ENCODE measurements around the gene CDC42BPB.
"Not testable (repeated sequence)": the region's sequence is repeated elsewhere in the genome, so short reads cannot be mapped to it uniquely, and the experiment has no call there.

Gene CDC42BPB

DNA sequence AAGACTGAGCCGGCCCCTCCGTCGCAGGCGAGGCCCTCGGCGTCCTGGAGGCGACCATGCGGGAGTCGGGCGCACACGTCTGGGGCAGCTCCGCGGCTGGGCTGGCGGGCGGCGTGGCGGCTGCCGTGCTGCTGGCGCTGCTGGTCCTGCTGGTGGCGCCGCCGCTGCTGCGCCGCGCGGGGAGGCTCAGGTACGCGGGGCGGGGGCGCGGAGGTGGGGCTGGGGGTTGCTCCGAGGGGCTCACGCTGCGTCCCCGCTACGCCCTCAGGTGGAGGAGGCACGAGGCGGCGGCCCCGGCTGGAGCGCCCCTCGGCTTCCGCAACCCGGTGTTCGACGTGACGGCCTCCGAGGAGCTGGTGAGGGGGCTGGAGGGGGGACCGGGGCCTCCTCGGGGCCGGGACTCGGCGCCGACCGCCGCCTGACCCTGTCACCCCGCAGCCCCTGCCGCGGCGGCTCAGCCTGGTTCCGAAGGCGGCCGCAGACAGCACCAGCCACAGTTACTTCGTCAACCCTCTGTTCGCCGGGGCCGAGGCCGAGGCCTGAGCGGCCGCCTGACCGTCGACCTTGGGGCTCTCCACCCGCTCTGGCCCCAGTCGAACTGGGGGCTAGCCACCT is 127.1 kb downstream of the CDC42BPB start:
- no peak overlapping the region for H3K4me3 ChIP-seq (ENCODE audit: low read depth, low read length)
- TF ChIP-seq CTCF (IDR thresholded peaks at IDR 0.05; ENCODE audit: low read depth, low read length) = no peak

- H3K4me3 ChIP-seq (ENCODE audit: low read depth, low read length) = no peak overlapping the region
- TF ChIP-seq CTCF (IDR thresholded peaks at IDR 0.05; ENCODE audit: low read depth, low read length) = no peak
Observed at GRCh38 chr14:102929241-102930137, 127.9 kb downstream of the CDC42BPB start.

- H3K4me3 ChIP-seq (ENCODE audit: low read depth, low read length) = peak overlapping the region; percentile 37
- no peak for TF ChIP-seq CTCF (IDR thresholded peaks at IDR 0.05; ENCODE audit: low read depth, low read length)
Observed at GRCh38 chr14:102928412-102929240, 128.7 kb downstream of the CDC42BPB start.

DNA sequence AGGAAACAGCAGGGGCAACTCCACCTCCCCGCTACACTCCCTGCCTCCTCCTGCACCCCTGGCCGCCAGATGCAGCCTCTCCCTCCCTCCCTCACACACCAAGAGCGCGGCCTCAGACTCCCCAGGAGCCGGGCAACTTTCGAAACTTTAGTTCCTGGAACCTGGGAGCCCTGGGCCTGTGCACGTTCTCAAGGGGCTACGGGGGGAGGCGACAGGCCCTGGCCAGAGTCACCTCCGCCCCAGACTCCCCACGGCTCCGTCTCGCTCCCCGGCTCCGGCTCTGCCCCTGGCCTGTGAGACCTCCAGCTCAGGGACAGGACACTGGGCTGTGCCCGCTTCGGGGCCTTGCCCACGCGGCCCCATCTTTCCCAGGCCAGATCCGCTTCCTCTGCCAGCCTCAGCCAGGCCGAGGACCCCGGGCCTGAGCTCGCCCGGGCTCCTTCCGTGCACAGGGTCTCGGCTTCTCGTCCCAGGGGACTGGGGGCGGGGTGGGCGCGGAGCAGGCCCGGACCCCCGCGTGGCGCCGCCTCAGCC is 129.4 kb downstream of the CDC42BPB start:
- TF ChIP-seq CTCF (IDR thresholded peaks at IDR 0.05; ENCODE audit: low read depth, low read length) = no peak
- H3K4me3 ChIP-seq (ENCODE audit: low read depth, low read length) = peak overlapping the region; percentile 37

- no peak overlapping the region for H3K4me3 ChIP-seq (ENCODE audit: low read depth, low read length)
- no peak for TF ChIP-seq CTCF (IDR thresholded peaks at IDR 0.05; ENCODE audit: low read depth, low read length)
Observed at GRCh38 chr14:102927346-102927877, 129.9 kb downstream of the CDC42BPB start.

GRCh38 chr14:102926840-102927239 is 130.5 kb downstream of the CDC42BPB start:
- H3K4me3 ChIP-seq (ENCODE audit: low read depth, low read length) = not testable (repeated sequence)

DNA sequence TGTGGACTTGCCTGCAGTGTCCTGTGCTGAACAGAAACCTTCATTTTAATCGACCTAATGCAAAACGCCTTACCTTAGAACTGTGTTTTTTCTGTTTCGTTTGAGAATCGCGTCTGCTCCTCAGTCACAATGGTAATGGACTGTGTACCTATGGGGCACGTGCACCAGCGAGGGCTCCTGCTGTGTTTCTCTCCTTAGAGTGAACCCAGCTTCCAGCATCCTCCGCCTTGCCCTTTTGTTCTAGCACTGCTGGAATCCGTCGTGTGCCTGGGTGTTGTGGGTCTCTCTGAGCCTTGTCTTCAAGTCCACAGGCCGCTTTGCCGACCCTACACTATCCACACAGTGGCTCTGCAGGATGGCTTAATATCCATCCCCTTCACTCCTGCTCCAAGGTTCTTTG is 131.2 kb downstream of the CDC42BPB start:
- H3K4me3 ChIP-seq (ENCODE audit: low read depth, low read length) = no peak overlapping the region
- TF ChIP-seq CTCF (IDR thresholded peaks at IDR 0.05; ENCODE audit: low read depth, low read length) = no peak

Measured in WI38 (cell line).